ENCODE measurements around the gene ALS2CL. TPM values are rescaled to one million over a fixed set of nuclear protein-coding genes. Genes with fewer than 3 reads are reported as not detected.

The ALS2CL gene
- total RNA-seq, 1 experiment from 2014 or later, result 4.9 TPM

GRCh38 chr3:46719044-46719565, 25.6 kb upstream of the ALS2CL start:
- Histone ChIP-seq H4K8ac (replicated peaks; ENCODE audit: insufficient read length, low read depth, low read length) (no peak overlapping the region), H2BK15ac (ENCODE audit: low read depth, low read length) (no peak overlapping the region), H2BK5ac (ENCODE audit: insufficient read length, low read length) (no peak overlapping the region), H2AFZ (ENCODE audit: low read length) (no peak overlapping the region), H4K91ac (ENCODE audit: insufficient read length, low read depth, low read length) (no peak overlapping the region), H4K5ac (ENCODE audit: insufficient read length, low read depth, low read length) (no peak overlapping the region), H3T11ph (ENCODE audit: low read length) (no peak overlapping the region), H2AK5ac (ENCODE audit: insufficient read length, low read length) (no peak overlapping the region), H3K14ac (ENCODE audit: insufficient read depth, low read length) (no peak overlapping the region), H3K27me3 (ENCODE audit: insufficient read depth, low read length) (no peaks in the 10 kb centered on the region), H3K79me1 (ENCODE audit: insufficient read depth, low read depth, low read length, poor library complexity, severe bottlenecking) (no peaks in the 10 kb centered on the region), H2BK12ac (ENCODE audit: insufficient read length, low read depth, low read length) (no peak overlapping the region), H3K4ac (ENCODE audit: low read depth, low read length) (no peak overlapping the region), H3K79me2 (ENCODE audit: insufficient read depth, low read length) (no peaks in the 10 kb centered on the region), H3K9ac (ENCODE audit: extremely low read depth, insufficient read length, low read length) (no peak overlapping the region), H3K9me3 (ENCODE audit: control insufficient read depth, low read depth, low read length) (no peaks in the 10 kb centered on the region), H3K56ac (ENCODE audit: insufficient read length, low read depth, low read length) (no peak overlapping the region), H3K18ac (ENCODE audit: insufficient read length, low read depth, low read length) (no peak overlapping the region), H3K27ac (ENCODE audit: insufficient read length, low read depth, low read length) (no peak overlapping the region), H3K23me2 (ENCODE audit: insufficient read length, low read depth, low read length, poor library complexity, severe bottlenecking) (no peaks in the 10 kb centered on the region), H2BK120ac (ENCODE audit: low read depth, low read length, poor library complexity, severe bottlenecking) (no peak overlapping the region), H3K23ac (ENCODE audit: insufficient read length, low read depth, low read length) (no peak overlapping the region), H3K4me2 (ENCODE audit: insufficient read depth, insufficient read length, low read length) (no peak overlapping the region), H3K4me1 (ENCODE audit: insufficient read depth, low read length) (no peaks in the 10 kb centered on the region), H4K20me1 (ENCODE audit: control insufficient read depth, insufficient read depth, insufficient read length) (no peaks in the 10 kb centered on the region), H2BK20ac (ENCODE audit: low read depth, low read length, poor library complexity, severe bottlenecking) (no peak overlapping the region)
- H3K27me3 Mint-ChIP-seq (ENCODE audit: low read depth), result peaks cover 4% of the 10 kb centered on the region
- no CpG with 5 or more reads among the region's 2 CpGs for WGBS (ENCODE audit: extremely low coverage, insufficient read length, low lambda C conversion rate)
- no peak overlapping the region for H3K4me3 Mint-ChIP-seq
- H3K9me3 Mint-ChIP-seq, result peaks cover 0 to 2% of the 10 kb centered on the region in 2 experiments; a peak in 1 of 5 replicates
- no peak for TF ChIP-seq CTCF (conservative IDR thresholded peaks at IDR 0.05)
- H3K4me1 Mint-ChIP-seq, result peaks cover 5 to 8% of the 10 kb centered on the region in 2 experiments
- H3K36me3 Mint-ChIP-seq (ENCODE audit: insufficient read depth in 1 of 3, low read depth in 3 of 3), result no peaks in the 10 kb centered on the region
- H3K27ac Mint-ChIP-seq, result no peak overlapping the region
- DNase-seq, result no peak
